ENCODE measurements around the gene ZNF771.
"Not testable (repeated sequence)": the region's sequence is repeated elsewhere in the genome, so short reads cannot be mapped to it uniquely, and the experiment has no call there.

Gene ZNF771

DNA sequence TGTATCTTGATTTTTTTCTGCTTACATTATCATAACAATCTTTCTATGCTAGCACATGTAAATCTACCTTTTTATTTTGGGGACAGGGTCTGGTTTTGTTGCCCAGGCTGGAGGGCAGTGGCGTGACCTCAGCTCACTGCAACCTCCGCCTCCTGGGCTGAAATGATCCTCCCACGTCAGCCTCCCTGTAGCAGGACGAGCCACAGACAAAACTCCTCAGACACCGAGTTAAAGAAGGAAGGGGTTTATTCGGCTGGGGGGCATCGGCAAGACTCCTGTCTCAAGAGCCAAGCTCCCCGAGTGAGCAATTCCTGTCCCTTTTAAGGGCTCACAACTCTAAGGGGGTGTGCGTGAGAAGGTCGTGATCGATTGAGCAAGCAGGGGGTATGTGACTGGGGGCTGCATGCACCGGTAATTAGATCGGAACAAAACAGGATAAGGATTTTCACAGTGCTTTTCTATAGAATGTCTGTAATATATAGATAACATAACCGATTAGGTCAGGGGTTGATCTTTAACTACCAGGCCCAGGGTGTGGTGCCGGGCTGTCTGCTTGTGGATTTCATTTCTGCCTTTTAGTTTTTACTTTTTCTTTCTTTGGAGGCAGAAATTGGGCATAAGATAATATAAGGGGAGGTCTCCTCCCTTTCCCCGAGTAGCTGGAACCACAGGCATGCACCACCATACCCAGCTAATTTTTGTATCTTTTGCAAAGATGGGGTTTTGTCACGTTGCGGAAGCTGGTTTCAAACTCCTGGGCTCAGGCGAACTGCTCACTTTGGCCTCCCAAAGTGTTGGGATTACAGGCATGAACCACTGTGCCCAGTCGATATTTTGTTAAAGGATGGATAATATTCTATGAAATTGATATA, 45.5 kb downstream of the ZNF771 start:
- in situ Hi-C loops (cut with MboI; ENCODE audit: low pct_unique_long_range_greater_than_20kb, low sequenced_read_pairs): not testable (repeated sequence)
- peak; percentile 84 for DNase-seq

DNA sequence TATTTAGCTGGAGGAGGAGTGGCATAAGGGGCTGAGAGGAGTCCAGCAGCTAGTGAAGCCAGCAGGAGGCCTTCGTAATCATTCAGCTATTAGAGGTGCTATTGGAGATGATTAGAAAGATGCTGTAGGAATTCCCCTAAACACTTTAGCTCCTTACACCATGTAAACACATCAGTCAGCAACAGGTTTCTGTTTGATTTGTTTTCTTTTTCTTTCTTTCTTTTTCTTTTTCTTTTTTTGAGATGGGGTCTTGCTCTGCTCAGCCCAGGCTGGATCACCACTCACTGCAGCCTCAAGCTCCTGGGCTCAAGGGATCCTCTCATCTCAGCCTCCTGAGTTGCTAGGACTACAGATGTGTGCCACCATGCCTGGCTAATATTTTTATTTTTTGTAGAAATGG, 48.9 kb downstream of the ZNF771 start:
- no peak for DNase-seq
- in situ Hi-C loops (cut with MboI; ENCODE audit: low pct_unique_long_range_greater_than_20kb, low sequenced_read_pairs): no loop called here

DNA sequence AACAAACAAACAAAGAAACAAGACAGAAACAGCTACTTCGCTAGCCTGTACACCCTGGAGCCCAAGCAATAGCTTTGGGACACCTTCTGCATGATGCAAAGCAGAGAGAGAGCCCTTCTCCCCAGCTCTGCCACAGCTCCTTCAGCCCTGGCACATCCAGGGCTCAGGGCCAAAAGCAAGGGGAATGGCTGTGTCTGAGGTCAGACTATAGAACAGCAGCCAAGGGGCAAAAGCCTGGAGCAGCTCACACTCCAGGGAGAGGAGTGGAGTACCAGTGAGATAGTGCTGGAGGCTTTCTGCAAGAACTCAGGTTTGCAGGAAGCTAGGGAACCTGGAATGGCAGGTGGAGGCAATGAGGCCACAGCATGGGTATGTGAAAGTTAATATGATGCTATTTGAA, 49.9 kb downstream of the ZNF771 start:
- no peak for DNase-seq
- in situ Hi-C loops (cut with MboI; ENCODE audit: low pct_unique_long_range_greater_than_20kb, low sequenced_read_pairs): no loop called here

DNA sequence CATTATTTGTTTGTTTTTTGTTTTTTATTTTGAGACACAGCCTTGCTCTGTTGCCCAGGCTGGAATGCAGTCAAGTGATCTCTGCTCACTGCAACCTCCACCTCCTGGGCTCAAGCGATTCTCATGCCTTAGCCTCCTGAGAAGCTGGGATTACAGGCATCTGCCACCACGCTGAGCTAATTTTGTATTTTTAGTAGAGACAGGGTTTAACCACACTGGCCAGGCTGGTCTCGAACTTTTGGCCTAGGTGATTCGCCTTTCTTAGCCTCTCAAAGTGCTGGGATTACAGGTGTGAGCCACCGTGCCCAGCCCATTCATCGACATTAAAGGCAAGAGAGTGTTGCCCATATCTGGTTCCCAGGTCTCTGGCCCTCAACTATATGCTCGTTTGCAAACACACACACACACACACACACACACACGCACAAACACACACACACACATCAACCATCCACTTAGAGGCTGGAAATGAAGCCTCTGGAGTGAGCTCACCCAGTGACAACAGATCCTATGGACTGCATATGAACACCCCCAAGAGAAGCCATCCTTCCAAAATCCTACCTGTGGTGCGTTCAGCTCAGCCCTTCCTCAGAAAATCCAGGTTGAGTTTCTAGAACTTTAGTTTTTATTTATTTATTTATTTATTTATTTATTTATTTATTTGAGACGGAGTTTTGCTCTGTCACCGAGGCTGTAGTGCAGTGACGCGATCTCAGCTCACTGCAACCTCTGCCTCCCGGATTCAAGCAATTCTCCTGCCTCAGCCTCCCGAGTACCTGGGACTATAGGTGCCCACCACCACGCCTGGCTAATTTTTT, 50.5 kb downstream of the ZNF771 start:
- in situ Hi-C loops (cut with MboI; ENCODE audit: low pct_unique_long_range_greater_than_20kb, low sequenced_read_pairs): no loop called here
- DNase-seq: peak; percentile 25

DNA sequence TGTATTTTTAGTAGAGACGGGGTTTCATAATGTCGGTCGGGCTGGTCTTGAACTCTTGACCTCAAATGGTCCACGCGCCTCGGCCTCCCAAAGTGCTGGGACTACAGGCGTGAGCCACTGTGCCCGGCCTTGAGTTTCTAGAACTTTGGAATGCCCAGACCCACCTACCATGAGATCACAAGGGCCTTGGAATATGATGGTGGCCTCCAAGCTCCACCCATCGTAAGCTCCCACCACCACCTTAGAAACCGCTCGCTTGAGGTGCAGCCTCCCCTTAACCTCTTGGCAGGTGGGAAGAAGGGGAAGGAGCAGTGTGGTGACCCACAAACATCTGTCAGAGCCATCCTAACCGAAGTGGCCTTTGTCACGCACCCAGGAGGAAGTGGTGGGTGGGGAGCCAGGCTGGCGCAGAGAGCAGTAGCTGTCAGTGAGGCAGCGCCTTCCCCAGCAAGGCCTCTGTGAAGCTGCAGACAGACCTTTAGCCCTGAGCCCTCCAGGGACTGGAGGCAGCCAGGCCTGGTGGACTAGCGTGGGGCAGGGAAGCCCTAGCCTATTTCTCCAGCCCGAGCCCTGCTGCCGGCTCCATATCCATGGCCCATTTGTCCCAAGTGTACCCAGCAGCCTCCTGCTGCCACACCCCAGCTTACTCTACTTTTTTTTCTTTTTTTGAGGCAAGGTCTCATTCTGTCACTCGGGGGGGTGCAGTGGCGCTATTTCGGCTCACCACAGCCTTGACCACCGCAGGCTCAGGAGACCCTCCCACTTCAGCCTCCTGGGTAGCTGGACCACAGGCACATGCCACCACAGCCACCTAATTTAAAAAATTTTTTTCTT, 51.4 kb downstream of the ZNF771 start:
- in situ Hi-C loops (cut with MboI; ENCODE audit: low pct_unique_long_range_greater_than_20kb, low sequenced_read_pairs): no loop called here
- peak; percentile 99 for DNase-seq

DNA sequence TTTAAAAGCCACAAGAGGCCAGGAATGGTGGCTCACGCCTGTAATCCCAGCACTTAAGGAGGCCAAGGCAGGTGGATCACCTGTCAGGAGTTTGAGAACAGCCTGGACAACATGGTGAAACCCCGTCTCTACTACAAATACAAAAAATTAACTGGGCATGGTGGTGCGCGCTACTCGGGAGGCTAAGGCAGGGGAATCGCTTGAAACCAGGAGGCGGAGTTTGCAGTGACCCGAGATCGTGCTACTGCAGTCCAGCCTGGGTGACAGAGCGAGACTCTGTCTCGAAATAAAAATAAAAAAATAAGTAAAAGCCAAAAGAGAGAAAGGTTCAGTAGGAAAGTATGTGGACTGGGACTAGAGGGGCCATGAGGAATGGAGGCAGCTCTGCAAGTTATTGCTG, 52.0 kb downstream of the ZNF771 start:
- in situ Hi-C loops (cut with MboI; ENCODE audit: low pct_unique_long_range_greater_than_20kb, low sequenced_read_pairs): no loop called here

DNA sequence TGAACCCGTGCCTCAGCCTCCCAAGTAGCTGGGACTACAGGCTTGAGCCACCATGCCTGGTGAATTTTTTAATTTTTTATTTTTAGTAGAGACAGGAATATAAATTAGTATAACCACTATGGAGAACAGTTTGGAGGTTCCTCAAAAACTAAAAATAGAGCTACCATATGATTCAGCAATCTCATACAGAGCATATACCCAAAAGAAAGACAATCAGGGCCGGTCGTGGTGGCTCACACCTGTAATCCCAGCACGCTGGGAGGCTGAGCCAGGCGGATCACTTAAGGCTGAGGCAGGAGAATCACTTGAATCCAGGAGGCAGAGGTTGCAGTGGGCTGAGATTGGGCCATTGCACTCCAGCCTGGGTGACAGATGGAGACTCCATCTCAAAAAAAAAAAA, 54.0 kb downstream of the ZNF771 start:
- in situ Hi-C loops (cut with MboI; ENCODE audit: low pct_unique_long_range_greater_than_20kb, low sequenced_read_pairs): not testable (repeated sequence)
- DNase-seq: peak; percentile 54

More for the DNA sequence above, 52.0 kb downstream of the ZNF771 start:
- peak; percentile 51 for DNase-seq

DNA sequence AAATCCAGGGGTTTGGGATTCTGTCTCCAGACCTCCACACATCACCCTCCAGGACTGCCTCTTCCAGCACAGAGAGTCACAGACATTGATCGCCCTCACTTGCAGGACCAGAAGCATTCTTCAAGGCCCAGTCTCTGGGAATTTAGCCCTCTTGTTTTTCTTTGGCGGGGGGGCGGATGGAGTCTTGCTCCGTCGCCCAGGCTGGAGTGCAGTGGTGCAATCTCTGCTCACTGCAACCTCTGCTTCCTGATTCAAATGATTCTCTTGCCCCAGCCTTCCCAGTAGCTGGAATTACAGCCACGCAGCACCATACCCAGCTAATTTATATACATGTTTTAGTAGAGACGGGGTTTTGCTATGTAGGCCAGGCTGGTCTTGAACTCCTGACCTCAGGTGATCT, 56.7 kb downstream of the ZNF771 start:
- in situ Hi-C loops (cut with MboI; ENCODE audit: low pct_unique_long_range_greater_than_20kb, low sequenced_read_pairs): no loop called here
- no peak for DNase-seq

Data from KBM-7 (cell line).